HG03135 (cell line): Measurements from ENCODE around the gene NSL1.
"Not testable (repeated sequence)": the region's sequence is repeated elsewhere in the genome, so short reads cannot be mapped to it uniquely, and the experiment has no call there.

Experiments
- ATAC-seq: cut with Tn5 transposase; IDR thresholded peaks from one replicate; pipeline ENCODE4 v1.9.1; 2021; ENCODE audit warnings: mild to moderate bottlenecking, moderate library complexity; ENCODE audit not compliant: unreplicated experiment

Gene NSL1

DNA sequence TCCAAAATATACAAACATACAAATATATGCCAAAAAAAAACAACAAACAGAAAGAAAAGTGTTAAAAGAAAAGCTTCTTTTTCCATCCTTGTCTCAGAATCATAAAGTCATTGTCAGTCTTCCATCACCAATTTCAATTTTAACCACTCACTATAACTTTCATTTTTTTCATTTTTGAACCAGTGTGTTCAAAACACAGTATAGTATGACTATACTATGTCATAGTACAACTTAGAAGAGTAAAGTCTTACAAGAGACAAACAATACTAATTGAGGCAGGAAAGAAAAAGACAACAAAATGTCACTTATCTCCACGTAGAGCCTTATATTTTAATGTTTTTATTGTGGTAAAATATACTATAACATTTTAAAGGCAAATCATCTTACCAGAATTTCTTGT is 7.6 kb downstream of the NSL1 start:
- ATAC-seq: no peak

DNA sequence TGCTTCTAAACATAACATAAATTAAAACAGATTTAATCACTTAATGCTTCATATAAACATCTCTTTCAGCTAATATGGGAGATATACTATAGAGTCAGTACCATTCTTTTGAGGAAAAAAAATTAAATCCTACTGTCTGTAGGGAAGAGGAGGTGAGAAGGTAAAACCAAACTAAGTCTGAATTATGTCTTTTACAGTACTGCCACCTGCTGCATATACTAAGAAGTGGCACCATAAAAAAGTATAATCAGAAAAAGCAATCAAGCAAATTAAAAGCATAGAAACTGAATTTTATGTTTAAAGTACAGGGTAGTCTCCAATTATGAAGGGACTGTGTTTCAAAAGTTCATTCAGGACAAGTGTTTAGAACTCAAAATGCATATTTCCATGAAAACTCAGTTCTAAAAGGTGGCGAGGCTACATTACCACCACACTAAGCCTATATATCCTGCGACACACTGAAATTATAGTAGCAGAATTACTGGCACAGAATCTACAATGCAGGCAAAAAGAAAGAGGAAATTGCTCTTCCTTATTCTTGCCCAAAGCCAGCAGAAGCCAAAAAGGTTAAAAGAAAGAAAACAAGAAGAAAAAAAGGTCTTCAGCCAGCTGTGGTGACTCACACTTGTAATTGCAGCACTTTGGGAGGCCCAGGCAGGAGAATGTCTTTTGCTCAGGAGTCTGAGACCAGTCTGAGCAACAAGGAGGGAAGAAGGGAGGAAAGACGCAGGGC is 9.0 kb downstream of the NSL1 start:
- ATAC-seq: no peak

DNA sequence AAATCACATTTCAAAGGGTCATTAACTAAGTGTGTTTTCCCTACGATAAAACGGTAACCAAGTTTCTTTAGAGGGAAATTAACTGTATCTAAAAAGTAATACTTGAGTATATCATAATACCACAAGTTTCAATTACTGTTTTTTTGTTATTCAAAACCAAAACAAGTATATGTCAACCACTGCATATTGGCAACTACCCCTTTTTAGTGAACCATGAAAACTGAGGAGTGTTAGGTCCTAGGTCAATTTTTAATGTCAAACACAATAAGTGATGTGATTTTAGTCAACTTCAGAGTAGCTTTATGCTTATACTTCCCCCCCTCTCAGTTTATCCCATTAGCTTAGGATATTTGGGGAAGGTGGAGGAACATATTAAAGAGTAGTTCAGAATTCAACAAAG is 10.4 kb downstream of the NSL1 start:
- ATAC-seq: no peak

DNA sequence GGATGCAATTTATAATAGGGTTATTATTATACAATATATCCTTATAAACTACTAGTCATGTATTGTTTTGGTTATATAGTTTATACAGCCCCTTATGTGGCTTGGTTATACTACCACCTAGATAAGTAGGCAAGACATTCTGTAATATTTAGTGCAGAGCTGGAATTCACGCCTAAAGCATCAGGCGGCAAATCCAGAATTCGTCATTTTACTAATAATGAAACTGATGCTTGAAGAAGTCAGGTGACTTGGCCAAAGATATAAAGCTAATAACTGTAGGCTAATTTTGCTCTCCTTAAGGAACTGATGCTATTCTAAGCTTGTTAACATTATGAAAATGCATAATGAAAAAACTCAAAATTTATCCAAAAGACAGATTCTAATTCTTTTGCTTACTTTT is 10.8 kb downstream of the NSL1 start:
- no peak for ATAC-seq

DNA sequence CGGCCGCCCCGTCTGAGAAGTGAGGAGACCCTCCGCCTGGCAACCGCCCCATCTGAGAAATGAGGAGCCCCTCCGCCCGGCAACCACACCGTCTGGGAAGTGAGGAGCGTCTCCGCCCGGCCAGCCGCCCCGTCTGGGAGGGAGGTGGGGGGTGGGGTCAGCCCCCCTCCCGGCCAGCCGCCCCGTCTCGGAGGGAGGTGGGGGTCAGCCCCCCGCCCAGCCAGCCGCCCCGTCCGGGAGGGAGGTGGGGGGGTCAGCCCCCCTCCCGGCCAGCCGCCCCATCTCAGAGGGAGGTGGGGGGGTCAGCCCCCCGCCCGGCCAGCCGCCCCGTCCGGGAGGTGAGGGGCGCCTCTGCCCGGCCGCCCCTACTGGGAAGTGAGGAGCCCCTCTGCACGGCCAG is 12.5 kb downstream of the NSL1 start:
- not testable (repeated sequence) for ATAC-seq

DNA sequence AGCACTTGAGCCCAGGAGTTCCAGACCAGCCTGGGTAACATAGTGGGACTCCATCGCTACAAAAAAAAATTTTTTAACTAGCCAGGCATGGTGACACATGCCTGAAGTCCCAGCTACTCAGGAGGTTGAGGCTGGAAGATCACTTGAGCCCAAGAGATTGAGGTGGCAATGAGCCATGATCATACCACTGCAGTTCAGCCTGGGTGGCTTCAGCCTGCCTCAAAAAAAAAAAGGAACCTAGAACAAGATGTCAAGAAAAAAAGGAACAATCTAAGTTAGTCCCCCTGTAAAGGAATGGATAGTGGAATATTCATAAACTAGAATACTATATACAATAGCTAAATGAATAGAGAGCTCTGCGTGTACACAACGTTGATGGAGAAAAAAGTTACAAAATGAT is 14.4 kb downstream of the NSL1 start:
- no peak for ATAC-seq

DNA sequence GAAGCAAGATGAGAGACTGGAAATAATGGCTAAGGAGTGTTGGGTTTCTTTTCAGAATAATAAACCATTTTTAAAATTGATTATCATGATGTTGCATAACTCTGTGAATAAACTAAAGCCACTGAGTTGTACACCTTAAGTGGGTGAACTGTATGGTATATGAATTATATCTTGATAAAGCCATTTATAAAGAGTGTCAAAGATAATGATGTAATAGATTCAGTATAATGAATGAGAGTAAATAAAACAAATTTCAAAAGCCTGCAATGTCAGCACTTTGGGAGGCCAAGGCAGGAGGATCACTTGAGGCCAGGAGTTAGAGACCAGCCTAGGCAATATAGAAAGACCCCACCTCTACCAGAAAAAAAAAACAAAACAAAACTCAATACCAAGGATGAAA is 16.3 kb downstream of the NSL1 start:
- no peak for ATAC-seq

DNA sequence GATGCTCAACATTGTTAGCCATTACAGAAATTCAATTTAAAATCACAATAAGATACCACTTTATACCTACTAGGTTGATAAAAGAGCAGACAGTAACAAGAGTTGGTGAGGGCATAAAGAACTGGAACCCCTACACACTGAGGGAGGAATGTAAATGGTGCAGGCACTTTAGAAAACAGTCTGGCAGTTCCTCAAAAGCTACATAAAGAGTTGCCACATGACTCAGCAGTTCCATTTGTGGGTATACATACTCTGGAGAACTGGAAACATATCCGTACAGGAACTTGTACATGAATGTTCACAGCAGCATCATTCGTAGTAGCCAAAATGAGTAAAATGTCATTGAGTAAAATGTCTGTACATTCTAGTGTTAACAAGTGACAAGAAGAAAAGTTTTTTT is 17.0 kb downstream of the NSL1 start:
- ATAC-seq: no peak

DNA sequence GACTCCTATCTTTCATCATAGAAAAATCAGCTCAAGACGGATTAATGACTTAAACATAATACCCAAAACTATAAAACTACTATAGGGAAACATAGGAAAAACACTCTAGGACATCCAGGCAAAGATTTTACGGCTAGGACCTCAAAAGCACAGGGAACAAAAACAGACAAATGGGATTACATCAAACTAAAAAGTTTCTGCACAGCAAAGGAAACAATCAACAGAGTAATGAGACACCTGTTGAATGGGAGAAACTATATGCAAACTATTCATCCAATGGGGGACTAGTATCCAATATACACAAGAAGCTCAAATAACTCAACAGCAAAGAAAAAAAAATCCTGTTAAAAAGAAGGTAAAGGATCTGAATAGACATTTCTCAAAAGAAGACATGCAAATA is 18.6 kb downstream of the NSL1 start:
- no peak for ATAC-seq

DNA sequence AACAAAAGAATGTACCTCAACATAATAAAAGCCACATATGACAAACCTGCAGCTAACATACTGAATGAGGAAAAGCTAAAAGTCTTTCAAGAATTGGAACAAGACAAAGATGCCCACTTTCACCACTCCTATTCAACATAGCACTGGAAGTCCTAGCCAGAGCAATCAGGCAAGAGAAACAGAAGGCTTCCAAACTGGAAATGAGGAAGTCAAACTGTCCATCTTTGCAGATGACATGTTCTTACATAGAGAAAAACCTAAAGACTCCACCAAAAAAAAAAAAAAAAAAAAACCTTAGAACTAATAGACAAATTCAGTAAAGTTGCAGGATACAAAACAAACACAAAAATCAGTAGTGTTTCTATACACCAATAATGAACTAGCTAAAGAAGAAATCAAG is 20.2 kb downstream of the NSL1 start:
- ATAC-seq: no peak

DNA sequence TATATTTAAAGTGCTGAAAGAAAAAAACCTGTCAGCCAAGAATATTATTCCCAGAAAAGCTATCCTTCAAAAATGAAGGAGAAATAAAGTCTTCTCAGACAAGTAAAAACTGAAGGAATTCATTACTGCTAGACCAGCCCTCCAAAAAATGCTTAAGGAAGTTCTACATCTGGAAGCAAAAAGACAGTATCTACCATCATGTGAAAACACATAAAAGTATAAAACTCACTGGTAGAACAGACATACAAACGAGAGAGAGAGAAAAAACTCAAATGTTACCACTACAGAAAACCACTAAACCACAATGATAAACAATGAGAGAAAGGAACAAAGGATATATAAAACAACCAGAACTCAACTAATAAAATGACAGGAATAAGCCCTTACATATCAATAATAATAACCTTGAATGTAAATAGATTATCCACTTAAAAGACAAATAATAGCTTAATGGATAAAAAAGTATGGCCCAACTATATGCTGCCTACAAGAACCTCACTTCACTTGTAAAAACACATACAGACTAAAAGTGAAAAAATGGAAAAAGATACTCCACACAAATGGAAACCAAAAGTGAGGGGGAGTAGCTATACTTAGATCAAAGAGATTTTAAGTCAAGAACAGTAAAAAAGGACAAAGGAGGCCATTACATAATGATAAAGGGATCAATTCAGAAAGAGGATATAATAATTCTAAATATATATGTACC is 22.0 kb downstream of the NSL1 start:
- no peak for ATAC-seq

DNA sequence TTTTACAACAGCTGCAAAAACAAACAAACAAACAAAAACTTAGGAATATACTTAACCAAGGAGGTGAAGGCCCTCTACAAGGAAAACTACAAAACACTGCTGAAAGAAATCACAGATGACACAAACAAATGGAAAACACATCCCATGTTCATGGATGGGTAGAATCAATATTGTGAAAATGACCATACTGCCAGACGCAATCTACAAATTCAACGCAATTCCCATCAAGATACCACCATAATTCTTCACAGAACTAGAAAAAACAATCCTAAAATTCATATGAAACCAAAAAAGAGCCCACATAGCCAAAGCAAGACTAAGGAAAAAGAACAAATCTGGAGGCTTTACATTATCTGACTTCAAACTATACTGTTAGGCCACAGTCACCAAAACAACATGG is 24.8 kb downstream of the NSL1 start:
- not testable (repeated sequence) for ATAC-seq

DNA sequence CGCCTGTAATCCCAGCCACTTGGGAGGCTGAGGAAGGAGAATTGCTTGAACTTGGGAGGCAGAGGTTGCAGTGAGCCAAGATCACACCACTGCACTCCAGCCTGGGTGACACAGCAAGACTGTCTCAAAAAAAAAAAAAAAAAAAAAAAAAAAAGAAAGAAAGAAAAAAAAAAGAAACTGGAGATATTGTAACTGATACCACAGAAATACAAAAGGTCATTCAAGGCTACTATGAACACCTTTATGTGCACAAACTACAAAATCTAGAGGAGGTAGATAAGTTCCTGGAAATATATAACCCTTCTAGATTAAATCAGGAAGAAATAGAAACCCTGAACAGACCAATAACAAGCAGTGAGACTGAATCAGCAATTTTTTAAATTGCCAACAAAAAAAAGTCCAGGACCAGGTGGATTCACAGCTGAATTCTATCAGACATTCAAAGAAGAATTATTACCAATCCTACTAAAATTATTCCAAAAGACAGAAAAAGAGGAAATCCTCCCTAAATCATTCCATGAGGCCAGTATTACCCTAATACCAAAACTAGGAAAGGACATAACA is 26.8 kb downstream of the NSL1 start:
- ATAC-seq: not testable (repeated sequence)

DNA sequence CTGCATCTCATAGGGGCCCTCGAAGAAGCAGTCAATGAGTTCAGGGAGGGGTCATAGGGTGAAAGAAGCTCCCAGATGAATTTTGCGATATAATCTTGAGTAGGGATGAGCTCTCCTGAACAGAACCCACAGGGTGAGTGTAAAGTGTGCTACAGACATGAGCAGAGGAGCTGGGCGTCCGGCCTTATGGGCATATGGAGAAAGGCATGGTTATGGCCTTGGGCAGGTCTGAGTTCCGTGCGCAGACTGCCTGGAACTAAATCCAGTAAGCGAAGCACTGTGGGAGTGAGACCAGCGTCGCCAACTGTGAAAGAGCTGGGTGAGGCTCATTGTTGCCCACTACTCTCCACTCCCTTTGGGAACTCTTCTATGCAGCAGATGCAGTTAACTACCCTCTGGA is 28.7 kb downstream of the NSL1 start:
- no peak for ATAC-seq

DNA sequence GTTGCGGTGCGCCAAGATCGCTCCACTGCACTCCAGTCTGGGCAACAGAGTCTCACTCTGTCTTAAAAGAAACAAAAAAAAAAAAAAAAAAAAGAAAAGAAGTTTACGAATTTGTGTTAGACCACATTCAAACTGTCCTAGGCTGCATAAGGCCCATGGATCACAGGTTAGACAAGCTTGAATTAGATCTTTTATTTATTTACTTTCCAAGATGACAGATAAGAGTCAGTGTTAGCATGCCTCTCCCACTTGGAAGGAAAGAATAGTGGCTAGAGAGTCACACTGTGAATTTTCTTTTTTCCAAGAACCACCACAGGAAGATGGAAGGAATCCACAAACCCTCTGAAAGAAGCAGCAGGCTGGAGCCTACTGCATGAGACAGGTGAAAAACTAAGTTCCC is 29.3 kb downstream of the NSL1 start:
- no peak for ATAC-seq

DNA sequence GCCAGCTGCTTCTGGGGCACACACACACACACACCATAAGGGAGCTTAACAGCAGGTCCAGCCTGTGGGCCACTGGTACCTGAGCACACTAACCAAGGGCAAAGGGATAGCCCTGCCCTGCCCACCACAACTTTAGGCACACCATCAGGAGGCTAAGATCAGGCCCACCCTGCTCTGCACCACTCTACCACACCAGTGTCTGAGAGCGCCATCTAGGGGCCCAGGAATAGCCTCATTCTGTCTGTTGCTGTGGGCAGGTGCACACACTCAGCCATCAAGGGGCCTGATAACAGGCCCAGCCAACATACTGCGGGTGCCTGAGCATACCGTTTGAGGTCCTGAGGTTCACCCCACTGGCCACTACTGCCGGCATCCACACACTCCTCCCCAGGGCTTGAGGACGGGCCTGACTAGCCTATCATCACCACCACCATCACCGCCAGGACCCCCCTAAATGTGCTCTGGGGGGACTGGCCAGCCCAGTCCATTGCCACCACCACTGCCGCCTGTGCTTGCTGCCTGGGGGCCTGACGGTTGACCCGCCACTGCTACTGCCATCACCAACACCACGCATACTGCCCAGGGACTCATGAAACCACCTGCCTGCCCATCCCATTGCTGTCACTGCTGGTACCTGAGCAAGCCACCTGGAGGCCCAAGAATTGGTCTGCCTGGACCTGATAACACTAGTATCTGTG is 31.3 kb downstream of the NSL1 start:
- no peak for ATAC-seq

DNA sequence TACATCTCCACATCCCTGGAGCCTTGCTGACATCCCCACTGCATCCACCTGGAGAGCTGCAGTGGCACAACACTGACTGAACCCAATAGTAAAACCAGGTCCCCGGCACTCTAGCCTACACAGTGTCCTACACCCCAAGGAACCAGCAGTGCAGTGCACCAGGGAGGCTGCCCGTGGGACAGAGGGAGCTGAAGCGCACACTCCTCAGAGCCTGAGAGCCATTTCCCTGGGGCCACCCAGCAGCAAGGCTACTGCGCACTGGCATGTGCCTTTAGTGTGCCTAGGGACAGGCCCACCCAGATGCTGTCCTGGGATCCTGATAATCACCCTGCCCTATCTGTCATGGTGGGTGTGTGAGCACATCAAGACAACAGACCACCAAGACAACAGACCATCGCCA is 31.9 kb downstream of the NSL1 start:
- ATAC-seq: no peak

DNA sequence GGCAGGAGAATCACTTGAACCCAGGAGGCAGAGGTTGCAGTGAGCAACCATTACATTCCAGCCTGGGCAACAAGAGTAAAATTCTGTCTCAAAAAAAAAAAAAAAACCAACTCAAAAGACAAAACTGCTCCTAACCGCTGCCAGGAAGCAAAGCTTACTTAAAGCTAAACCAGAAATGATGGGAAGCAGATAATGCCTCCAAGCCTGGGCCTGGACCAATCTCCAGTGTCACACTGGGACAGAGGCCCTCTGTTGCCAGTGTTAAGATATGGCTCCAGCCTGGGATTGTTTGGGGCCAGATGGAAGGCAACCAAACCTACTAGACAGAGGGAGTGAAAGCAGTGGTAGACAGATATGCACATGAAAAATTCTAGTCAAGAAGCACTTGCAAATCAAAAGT is 36.9 kb downstream of the NSL1 start:
- no peak for ATAC-seq

DNA sequence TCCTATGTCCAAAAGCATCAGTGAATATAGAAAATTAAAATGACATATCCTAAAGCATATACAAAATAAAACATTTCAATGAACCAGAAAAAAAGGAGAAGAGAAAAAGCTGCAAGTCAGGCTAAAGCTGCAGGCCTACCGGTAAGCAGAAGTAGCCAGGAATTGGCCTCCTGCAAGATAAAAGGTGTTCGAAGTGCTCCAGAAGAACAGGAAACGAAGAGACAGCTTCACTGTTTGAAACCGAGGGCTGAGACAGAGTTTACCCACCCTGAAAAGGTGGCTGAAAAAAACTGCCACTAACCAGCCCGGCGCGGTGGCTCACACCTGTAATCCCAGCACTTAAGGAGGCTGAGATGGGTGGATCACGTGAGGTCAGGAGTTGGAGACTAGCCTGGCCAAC is 37.4 kb downstream of the NSL1 start:
- no peak for ATAC-seq

DNA sequence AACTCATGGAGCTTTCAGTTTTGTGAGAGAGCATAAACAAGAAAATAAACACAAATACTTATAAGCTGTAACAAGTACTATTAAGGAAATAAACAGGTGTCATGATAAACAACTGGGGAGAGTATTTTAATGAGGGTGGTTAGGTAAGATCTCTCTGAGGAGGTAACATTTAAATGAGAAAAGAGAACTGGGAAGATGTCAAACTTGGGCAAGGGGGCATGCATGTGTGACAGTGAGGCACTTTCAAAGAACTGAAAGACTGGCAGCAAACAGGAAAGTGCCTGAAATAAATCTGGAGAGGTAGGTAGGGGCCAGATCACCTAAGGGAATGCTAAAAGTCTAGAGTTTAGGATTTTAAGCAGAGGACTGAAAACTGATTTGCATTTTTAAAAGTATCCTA is 37.8 kb downstream of the NSL1 start:
- no peak for ATAC-seq

DNA sequence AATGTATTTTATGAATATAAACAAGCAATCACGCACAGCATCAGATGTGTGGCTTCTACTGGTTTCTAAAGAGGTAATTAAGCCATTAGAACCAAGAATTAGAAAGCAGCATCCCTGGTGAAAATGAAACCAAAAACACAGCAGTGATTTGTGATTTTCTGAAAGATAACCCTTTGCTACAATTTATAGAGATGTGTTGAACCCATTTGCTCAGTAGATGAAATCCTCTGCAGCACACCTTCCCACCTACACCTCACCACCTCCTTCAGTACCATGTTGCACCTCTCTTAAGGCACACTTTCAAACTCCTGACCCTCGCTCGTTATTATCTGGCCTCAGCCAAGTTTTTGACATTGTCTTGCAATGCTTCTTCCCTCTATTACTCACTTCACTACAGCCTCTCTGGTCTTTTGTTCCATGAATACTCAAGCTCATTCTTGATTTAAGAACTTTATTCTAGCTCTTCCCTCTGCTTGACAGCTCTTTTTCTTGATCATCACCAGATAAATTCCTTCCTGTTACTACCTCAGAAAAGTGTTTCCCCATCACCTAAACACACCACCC is 38.6 kb downstream of the NSL1 start:
- no peak for ATAC-seq
